T-helper 1 cell (primary cell): ENCODE measurements around the gene DCX.

Experiments
- DNase-seq, 5 donors: peaks; one replicate each; pipeline ENCODE4 v3.0.0-alpha.2; 2012 to 2020
- total RNA-seq, 4 donors: gene quantifications; one replicate each; lab custom pipeline; 2026; lab: John Stamatoyannopoulos, UW

Gene DCX
- 0 reads per million in 4 donors for total RNA-seq

DNA sequence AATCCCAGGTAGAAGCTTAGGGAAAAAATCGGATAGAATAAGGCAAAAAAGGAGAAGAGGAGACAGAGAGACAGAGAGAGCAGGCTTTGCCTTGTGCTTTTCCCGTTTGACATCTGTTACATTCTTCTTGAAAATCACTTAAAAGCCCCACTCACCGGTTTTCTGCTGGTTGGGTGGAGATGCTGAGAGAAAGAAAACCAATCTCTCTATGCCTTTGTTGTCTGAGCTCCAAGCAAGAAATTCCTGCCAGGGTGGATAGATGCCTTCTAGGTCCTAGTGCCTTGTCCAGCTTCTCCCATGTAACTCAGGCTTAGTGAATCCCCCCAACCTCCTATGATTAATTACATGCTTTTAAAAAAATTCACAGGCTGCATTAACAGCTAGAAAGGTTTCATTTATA lies at the start of gene DCX:
Gene DCX, minus strand, starts transcription at position 210 of the 400 bp plus-strand sequence. CDS start 1,794 bp downstream, outside the sequence.
- DNase-seq, result no peak

DNA sequence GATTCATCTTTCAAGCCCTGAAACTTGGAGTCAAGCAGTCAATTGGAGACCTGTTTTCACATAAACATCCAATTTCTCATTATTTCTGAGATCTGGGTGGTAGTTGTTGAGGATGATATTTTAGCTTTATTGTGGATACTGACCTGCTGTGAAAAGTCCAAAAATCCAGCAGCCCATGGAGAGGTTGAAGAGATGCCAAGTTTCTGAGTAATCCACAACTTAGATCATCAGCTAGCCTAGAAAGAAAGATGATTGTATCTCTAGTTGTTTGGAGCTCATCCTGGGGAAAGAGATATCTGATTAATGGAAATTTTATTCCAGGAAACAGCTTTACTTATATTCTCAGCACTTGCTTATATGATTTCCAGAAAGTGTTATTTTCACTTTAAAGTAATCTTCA lies 48.6 kb upstream of the DCX start:
- DNase-seq, result no peak

- peak in 1 of 5 donors; percentile 7 for DNase-seq
Observed at GRCh38 chrX:111447298-111447697, 35.3 kb upstream of the DCX start.

- DNase-seq, result peak in 1 of 5 donors; percentile 33
Observed at GRCh38 chrX:111445485-111445884, 33.5 kb upstream of the DCX start.

DNA sequence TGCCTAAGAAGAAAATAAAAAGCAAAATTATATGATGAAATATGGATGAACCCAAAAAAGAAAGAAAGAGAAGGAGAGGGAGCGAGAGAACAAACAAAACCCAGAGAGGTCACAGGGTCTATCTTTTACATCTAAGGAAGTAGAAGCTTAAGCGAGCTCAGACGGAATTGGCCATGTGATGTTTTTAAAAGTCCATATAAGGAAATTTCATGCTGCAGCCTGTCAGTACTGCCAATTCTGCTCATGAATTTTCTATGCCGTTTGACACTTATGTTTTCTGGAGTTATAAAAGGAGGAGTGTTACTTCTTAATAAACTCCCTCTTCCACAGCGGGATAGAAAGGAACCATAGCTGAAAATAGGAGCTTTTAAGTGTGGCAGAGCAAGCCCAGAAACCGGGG lies 32.9 kb upstream of the DCX start:
- DNase-seq, result no peak

GRCh38 chrX:111443946-111444345 lies 32.0 kb upstream of the DCX start:
- DNase-seq, result no peak

- DNase-seq, result no peak
Observed at GRCh38 chrX:111442791-111443190, 30.8 kb upstream of the DCX start.

DNA sequence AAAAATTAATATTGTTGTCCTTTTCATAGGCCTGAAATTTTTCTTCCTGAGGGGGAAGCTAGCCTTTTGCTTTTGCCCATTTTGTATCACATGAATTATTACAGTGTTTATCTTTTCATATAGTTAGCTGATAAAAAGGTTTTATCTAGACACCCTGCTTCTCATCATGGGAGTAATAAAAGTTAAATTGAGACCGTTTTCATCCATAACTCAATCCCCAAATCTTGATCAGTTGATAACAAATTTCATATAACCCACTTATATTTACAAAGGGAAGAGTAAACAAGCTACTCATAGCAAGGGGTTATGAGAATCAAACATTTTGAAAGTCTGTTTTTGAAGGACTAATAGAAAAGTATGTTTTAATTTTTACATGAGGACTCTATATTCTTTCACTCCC lies 23.5 kb upstream of the DCX start:
- DNase-seq, result no peak

DNA sequence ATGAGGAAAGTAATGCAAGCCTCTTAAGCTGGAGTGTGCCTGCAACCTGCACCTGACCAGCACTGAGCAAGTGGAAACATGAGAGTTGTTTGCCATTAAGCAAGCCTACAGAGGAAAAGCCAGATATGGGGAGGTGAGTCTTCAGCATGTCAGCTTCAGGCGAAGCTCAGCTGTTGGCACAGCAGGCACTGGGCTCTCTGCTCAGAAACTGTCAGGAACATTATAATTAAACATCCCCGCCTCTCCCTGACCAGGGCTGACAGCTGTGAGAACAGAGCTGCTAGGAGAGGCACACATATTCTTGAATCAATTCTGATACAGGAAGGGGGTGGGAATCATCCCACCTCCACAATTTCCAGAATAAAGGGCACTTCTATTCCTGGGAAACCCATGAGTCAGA lies 19.0 kb upstream of the DCX start:
- DNase-seq, result no peak

DNA sequence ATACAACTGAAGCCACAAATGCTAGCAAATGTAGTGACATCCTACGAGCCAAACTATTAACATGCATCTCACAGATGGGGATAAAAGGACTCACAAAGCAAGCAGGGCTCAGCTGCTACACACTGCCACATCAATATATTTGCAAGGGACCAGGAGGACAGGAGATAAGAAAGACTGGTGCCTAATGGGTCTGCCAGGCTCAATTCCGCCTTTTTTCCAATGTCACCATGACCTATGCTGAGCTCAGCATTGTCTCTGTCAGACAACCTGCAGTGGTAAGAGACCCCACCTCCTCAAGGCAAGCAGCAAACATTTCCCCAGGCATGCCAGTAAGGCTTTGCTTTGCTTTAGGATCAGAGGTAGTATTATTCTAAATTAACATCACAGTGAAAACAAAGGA lies 435 bp downstream of the DCX start:
- DNase-seq, result no peak

DNA sequence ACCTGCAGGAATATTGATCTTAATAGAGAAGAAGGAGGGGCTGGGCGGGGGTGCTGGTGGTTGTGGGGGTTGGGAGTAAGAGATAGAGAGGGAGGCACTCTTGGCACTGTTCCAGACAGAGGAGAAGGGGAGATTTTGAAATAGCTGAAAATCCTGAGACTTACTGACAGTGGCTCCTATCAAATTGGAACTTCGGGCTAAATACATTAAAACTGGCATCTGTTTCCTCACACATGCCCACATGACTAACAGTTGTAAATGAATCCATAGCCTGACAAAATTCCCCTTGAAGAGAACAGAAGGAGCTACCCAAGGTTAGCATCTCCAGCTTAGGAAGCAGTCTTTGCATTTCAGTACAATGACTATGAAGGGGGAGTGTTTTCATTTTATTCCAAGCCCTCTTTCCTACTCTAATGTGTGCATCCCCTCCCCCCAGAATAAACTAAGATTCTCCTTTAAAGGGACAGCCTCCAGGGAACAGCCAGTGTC lies 1.4 kb downstream of the DCX start:
- no peak for DNase-seq

GRCh38 chrX:111409326-111409725 lies 2.7 kb downstream of the DCX start:
- DNase-seq, result no peak

- DNase-seq, result no peak
Observed at GRCh38 chrX:111407948-111408347, 4.0 kb downstream of the DCX start.

DNA sequence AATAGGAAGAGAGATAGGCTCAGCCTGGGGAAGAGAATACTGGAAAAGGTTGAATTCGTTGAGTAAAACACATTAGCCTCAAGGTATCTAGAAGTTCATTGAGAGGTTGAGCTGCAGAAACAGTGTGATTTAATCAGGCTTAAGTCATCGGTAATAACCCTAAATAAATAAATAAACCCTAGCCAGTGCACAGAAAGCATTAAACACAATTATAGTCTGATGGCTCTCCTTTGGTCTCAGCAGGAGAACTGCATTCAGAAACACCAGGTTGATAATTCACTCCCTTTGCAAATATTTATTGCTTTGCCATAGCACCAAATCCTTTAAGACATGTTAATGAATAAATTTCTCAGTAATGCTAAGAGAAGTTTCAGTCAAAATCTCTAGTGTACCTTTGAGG lies 9.6 kb downstream of the DCX start:
- no peak for DNase-seq

- no peak for DNase-seq
Observed at GRCh38 chrX:111395149-111395548, 16.8 kb downstream of the DCX start.

- DNase-seq, result no peak
Observed at GRCh38 chrX:111394569-111394968, 17.4 kb downstream of the DCX start.

DNA sequence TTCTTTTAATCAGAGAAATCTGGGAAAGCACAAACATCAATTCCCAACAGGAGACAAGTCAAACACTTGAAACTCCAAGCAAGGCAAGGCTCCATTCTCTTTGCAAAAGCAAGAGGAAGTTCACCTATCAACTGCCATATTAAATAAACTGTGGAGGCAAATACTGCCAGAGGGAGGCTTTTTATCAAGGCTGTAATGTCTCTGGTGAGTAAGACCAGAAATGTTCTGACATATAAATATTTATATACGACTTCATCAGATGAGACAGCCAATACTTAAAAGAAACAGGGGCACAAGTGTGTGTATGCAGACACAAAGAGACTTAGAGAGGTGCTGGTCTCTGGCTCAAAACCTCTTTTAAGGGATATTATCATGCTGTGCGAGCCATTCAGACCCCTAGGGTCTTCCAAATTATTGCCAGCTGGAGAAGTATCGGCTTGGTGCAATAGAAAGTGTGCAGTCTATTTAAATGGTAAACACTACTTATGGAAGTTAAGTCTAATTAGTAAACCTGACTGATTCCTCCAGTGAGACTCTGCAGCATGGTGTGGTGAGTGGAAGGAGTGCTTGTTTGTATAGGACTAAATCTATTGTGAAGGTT lies 24.4 kb downstream of the DCX start:
- DNase-seq, result no peak

DNA sequence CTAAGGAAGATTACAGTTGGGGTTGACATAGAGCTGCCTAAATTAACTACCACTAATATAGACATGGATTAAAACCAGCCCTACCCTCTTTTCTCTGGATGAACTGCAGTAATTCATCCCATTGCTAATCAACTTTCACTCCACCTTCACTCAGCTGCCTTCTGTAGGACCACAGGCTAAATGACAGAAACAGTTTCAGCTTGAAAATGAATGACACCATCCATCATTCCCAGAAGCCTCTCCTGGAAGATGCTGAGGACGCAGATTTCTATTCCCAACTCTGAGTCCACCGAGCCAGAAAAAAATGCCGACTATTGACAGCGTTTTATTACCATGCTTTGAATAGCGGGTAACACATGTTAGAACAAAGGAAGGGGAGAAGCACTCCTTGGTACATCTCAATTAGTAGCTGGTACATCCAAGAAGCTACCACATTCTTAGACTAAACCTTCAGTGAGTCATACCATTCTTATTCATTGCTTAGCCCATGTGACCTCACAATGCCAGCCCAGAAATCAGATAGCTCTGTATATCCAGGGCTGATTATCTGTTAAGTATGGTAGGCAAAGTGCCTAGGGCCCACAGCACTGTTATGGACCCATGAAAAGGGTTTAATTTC lies 25.3 kb downstream of the DCX start:
- no peak for DNase-seq

GRCh38 chrX:111386077-111386476 lies 25.9 kb downstream of the DCX start:
- no peak for DNase-seq

DNA sequence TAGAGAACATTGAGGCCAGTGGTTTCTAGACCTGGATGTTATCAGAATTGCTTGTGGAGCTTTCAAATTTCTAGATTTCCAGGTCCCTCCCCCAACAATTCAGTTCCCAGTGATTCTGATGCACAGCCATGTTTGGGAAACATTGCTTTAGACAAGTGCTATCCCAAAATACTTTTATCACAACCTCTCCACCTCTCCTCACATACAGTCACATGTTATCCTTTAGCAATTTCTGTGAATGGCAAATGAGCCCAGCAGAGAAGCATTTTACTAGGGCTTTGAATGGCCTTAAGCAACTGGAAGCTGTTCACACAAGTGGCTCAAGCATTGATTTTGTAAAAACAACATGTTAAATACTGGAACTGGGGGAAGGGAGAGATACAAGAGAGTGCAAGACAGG lies 29.7 kb downstream of the DCX start:
- DNase-seq, result no peak

DNA sequence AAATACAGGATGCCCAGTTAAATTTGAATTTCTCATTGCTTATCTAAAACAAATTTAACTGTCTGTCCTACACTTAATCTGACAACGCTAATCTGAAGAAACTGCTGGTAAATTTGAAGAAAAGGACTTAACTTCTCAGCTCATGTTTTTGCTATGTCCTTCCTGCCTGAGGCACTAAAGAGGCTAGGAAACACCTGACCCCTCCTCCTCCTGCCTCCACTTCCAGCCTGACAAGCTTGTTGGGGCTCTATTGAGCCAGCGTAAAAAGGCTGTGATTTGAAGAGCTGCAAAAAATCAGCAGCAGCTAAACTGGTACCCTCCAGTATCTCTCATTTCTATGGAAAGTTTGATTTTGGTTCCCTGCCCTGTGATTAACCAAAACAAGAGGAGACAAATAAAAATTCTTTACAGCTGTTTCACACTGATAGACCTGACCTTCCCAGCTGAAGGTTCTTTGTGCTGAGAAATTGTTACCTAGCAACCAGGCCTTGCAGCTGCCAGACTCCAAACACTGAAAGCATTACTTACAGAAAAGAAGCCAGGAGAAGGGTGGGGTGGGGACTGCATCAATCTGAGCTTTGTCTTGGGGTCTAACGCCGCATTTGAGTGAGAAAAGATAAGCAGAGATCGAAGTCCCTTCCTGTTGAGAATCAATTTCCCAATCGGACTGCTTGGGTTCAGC lies 35.0 kb downstream of the DCX start:
- DNase-seq, result no peak

DNA sequence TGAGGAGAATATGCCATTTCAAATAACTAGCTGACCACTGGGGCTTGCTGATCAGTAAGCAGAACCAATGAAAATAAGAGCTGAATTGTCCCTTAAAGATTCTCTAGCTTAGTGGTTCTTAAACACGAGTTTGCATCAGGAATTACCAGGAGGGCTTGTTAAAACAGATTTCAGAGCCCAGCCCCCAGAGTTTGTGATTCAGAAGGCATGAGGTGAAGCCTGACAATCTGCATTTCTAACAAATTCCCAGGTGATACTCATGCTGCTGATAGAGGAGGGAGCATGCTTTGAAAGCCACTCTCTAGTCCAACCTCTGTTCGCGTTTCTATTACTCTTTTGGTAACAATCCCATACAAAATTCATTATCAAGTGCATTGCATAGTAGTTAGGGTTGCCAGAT lies 35.5 kb downstream of the DCX start:
- no peak for DNase-seq

DNA sequence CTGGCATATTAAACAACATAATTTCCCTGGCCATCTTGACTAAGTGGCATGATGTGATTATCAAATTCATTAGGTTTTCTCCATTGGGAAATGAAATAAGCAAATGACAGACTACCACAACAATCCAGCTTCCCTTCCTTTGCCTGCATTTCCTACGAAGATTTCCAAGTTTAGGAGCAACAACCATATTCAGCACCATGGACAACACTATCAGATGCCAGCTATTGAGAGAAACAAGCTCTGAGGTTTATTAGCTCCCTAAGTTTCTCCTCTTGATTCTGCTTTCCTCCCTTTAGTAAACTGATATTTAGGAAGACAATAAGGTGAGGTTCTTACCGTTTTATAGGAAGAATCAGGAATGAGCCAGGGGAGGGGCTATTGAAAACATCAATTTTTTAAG lies 36.2 kb downstream of the DCX start:
- DNase-seq, result no peak

DNA sequence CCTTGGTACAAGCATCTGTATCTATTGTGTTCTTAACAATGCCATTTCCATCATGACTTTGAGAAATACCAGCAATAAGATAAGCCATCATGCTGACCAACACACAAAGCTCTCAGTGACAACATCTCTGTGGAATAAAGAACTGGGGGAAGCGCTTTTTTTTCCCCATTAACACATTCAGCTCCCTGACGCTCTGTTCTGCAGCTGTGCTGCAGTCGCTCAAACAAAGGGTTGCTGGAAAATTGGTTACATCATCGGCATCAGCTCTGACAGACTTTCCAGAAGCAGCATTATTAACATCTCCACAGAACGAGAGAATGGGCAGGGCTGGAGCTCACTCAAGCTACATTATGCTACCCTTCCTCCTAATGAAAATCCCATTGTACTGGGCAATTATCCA lies 39.9 kb downstream of the DCX start:
- DNase-seq, result no peak
